ENCODE measurements around the gene RCOR1. TPM values are rescaled to one million over a fixed set of nuclear protein-coding genes. Genes with fewer than 3 reads are reported as not detected.

Gene RCOR1
- total and polyA plus RNA-seq, 2 experiments from 2014 or later, result 9.9 to 30.2 TPM

DNA sequence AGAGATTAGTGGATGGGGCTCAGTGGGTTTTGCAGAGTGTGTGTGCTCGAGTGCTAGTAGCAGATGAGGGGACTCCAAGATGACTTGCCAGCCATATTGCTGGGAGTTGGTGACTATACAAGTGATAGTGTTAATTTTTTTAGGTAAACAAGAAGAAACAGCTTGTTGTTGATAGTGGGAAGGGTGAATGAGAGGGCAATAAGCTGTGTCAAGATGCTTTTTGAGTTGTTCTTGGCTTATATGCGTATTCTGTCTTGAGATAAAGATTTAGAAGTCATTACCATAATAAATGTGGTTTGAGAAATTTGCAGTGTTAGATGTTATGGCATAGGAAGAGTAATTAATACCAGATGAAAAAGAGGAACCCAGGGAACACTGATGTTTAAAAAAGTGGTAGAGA lies 75.3 kb downstream of the RCOR1 start:
- peaks cover 100% of the 10 kb centered on the region for H3K79me2 ChIP-seq
- no peak for TF ChIP-seq CTCF (IDR thresholded peaks at IDR 0.05; ENCODE audit: poor library complexity)
- TF ChIP-seq EZH2phosphoT487 (IDR thresholded peaks at IDR 0.05; ENCODE audit: low read depth, severe bottlenecking, unreplicated experiment), result no peak
- TF ChIP-seq EZH2 (IDR thresholded peaks at IDR 0.05; ENCODE audit: borderline replicate concordance), result no peak
- H3K27me3 ChIP-seq, result no peaks in the 10 kb centered on the region
- H3K4me1 ChIP-seq (ENCODE audit: insufficient read depth), result peaks cover 14% of the 10 kb centered on the region
- H2AFZ ChIP-seq, result no peak overlapping the region
- H4K20me1 ChIP-seq (ENCODE audit: insufficient read depth, poor library complexity, severe bottlenecking), result peaks cover 82% of the 10 kb centered on the region
- DNase-seq (ENCODE audit: low spot score), result no peak
- no peaks in the 10 kb centered on the region for H3K9me2 ChIP-seq (replicated peaks; ENCODE audit: insufficient read depth)
- no peaks in the 10 kb centered on the region for H3K9me3 ChIP-seq (ENCODE audit: low read depth)
- no peak overlapping the region for H3K4me3 ChIP-seq
- no peak overlapping the region for H3K27ac ChIP-seq
- 74% methylated on average over 2 of the region's 2 CpGs for WGBS (ENCODE audit: low lambda C conversion rate, missing lambda C conversion rate)
- H3K4me2 ChIP-seq, result no peak overlapping the region
- no peaks in the 10 kb centered on the region for H3K36me3 ChIP-seq (replicated peaks; ENCODE audit: insufficient read depth, low read depth)

- DNase-seq (ENCODE audit: low spot score), result no peak
Measured at GRCh38 chr14:102668291-102668873, 75.9 kb downstream of the RCOR1 start.

DNA sequence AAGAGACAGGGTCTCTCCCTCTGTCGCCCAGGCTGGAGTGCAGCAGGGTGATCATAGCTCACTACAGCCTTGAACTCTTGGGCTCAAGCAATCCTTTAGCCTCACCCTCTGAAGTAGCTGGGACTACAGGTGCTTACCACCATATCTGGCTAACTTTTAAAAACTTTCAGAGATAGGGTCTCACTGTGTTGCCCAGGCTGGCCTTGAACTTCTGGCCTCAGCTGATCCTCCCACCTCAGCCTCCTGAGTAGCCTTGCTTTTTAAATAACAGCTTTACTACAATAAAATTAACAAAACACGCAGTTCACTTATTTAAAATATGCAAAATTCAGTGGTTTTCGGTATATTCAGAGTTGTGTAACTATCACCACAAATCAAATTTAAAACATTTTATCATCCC lies 79.0 kb downstream of the RCOR1 start:
- no peak overlapping the region for H3K4me2 ChIP-seq
- H3K27me3 ChIP-seq, result no peaks in the 10 kb centered on the region
- TF ChIP-seq EZH2phosphoT487 (IDR thresholded peaks at IDR 0.05; ENCODE audit: low read depth, severe bottlenecking, unreplicated experiment) (no peak), CTCF (IDR thresholded peaks at IDR 0.05; ENCODE audit: poor library complexity) (no peak), EZH2 (IDR thresholded peaks at IDR 0.05; ENCODE audit: borderline replicate concordance) (no peak)
- peaks cover 60% of the 10 kb centered on the region for H4K20me1 ChIP-seq (ENCODE audit: insufficient read depth, poor library complexity, severe bottlenecking)
- H3K9me3 ChIP-seq (ENCODE audit: low read depth), result no peaks in the 10 kb centered on the region
- H3K36me3 ChIP-seq (replicated peaks; ENCODE audit: insufficient read depth, low read depth), result no peaks in the 10 kb centered on the region
- no peak overlapping the region for H3K27ac ChIP-seq
- H3K4me1 ChIP-seq (ENCODE audit: insufficient read depth), result peaks cover 5% of the 10 kb centered on the region
- no peak overlapping the region for H2AFZ ChIP-seq
- peaks cover 92% of the 10 kb centered on the region for H3K79me2 ChIP-seq
- no peak overlapping the region for H3K4me3 ChIP-seq
- H3K9me2 ChIP-seq (replicated peaks; ENCODE audit: insufficient read depth), result no peaks in the 10 kb centered on the region
- no peak for DNase-seq (ENCODE audit: low spot score)
- 98% methylated on average over 3 of the region's 3 CpGs for WGBS (ENCODE audit: low lambda C conversion rate, missing lambda C conversion rate)

More at GRCh38 chr14:102668291-102668873, 75.9 kb downstream of the RCOR1 start:
- peaks cover 98% of the 10 kb centered on the region for H3K79me2 ChIP-seq
- 85% methylated on average over 9 of the region's 9 CpGs for WGBS (ENCODE audit: low lambda C conversion rate, missing lambda C conversion rate)
- TF ChIP-seq CTCF (IDR thresholded peaks at IDR 0.05; ENCODE audit: poor library complexity) (no peak), EZH2 (IDR thresholded peaks at IDR 0.05; ENCODE audit: borderline replicate concordance) (no peak), EZH2phosphoT487 (IDR thresholded peaks at IDR 0.05; ENCODE audit: low read depth, severe bottlenecking, unreplicated experiment) (no peak)
- no peaks in the 10 kb centered on the region for H3K36me3 ChIP-seq (replicated peaks; ENCODE audit: insufficient read depth, low read depth)
- no peak overlapping the region for H2AFZ ChIP-seq
- H3K9me2 ChIP-seq (replicated peaks; ENCODE audit: insufficient read depth), result no peaks in the 10 kb centered on the region
- no peaks in the 10 kb centered on the region for H3K27me3 ChIP-seq
- no peak overlapping the region for H3K27ac ChIP-seq
- H3K4me2 ChIP-seq, result no peak overlapping the region
- H4K20me1 ChIP-seq (ENCODE audit: insufficient read depth, poor library complexity, severe bottlenecking), result peaks cover 78% of the 10 kb centered on the region
- no peaks in the 10 kb centered on the region for H3K9me3 ChIP-seq (ENCODE audit: low read depth)
- peaks cover 10% of the 10 kb centered on the region for H3K4me1 ChIP-seq (ENCODE audit: insufficient read depth)
- no peak overlapping the region for H3K4me3 ChIP-seq

All from hepatocyte (in vitro differentiated cells).